T-helper 2 cell treated with Interferon-gamma antibody and Interleukin-4, amounts not matched to agents 100 ng/mL and 5 ng/mL, for 36 hours (primary cell): ENCODE measurements around the gene VPS72. TPM values are rescaled to one million over a fixed set of nuclear protein-coding genes. Genes with fewer than 3 reads are reported as not detected.

Source experiments
- total RNA-seq: library from RNA; stranded (reverse); gene quantifications from 2 replicates; pipeline ENCODE4 v1.2.3, GENCODE V29; 2022

The VPS72 gene
- total RNA-seq, 1 donor from 2014 or later: 75.6 TPM

Other genes starting within 250 kb of the VPS72 start
- 167 and 172 TPM in 2 replicates for gene CERS2, start 215.4 kb downstream of the VPS72 start, total RNA-seq
- gene ANXA9, start 207.9 kb downstream of the VPS72 start, total RNA-seq: 0.09 TPM in 1 of 2 replicates, not detected in the other
- gene MINDY1, start 183.3 kb downstream of the VPS72 start, total RNA-seq: 20.9 and 21.4 TPM in 2 replicates
- gene PRUNE1, start 181.7 kb downstream of the VPS72 start, total RNA-seq: 13.9 and 16.6 TPM in 2 replicates
- 1.1 and 1.5 TPM in 2 replicates for gene BNIPL, start 153.6 kb downstream of the VPS72 start, total RNA-seq
- gene C1orf56, start 142.4 kb downstream of the VPS72 start, total RNA-seq: 1.0 and 1.8 TPM in 2 replicates
- gene CDC42SE1, start 130.6 kb downstream of the VPS72 start, total RNA-seq: 345 and 347 TPM in 2 replicates
- gene MLLT11, start 129.8 kb downstream of the VPS72 start, total RNA-seq: 3.4 and 4.0 TPM in 2 replicates
- gene GABPB2, start 119.4 kb downstream of the VPS72 start, total RNA-seq: 27.4 and 28.7 TPM in 2 replicates
- gene SEMA6C, start 43.6 kb downstream of the VPS72 start, total RNA-seq: 1.6 and 1.8 TPM in 2 replicates
- gene TNFAIP8L2, start 33.5 kb downstream of the VPS72 start, total RNA-seq: 27.7 and 28.5 TPM in 2 replicates
- gene LYSMD1, start 24.3 kb downstream of the VPS72 start, total RNA-seq: 2.8 and 2.9 TPM in 2 replicates
- gene SCNM1, start 24.1 kb downstream of the VPS72 start, total RNA-seq: 61.1 and 63.0 TPM in 2 replicates
- 1.7 and 2.8 TPM in 2 replicates for gene TMOD4, start 14.2 kb downstream of the VPS72 start, total RNA-seq
- gene PIP5K1A, start 8.4 kb upstream of the VPS72 start, total RNA-seq: 68.5 and 71.7 TPM in 2 replicates
- 188 and 192 TPM in 2 replicates for gene PSMD4, start 64.5 kb upstream of the VPS72 start, total RNA-seq
- gene ZNF687, start 92.1 kb upstream of the VPS72 start, total RNA-seq: 20.1 and 24.0 TPM in 2 replicates
- 64.8 and 67.4 TPM in 2 replicates for gene PI4KB, start 137.2 kb upstream of the VPS72 start, total RNA-seq
- 75.3 and 80.4 TPM in 2 replicates for gene RFX5, start 157.1 kb upstream of the VPS72 start, total RNA-seq
- gene SELENBP1, start 182.5 kb upstream of the VPS72 start, total RNA-seq: not detected in 2 replicates
- gene PSMB4, start 209.4 kb upstream of the VPS72 start, total RNA-seq: 335 and 353 TPM in 2 replicates